WERI-Rb-1 (cell line): ENCODE results near the gene CTIF.

Experiments used
- DNase-seq: peaks from one replicate; pipeline ENCODE4 v3.0.0-alpha.2; 2020
- H3K27ac ChIP-seq: fragments of 250-450 bp; sonication (Bioruptor Pico); 2 replicates; pipeline ENCODE4 v1.5.1; 2020; ENCODE audit warnings: mild to moderate bottlenecking, moderate library complexity
- H3K27me3 ChIP-seq: fragments of 250-450 bp; sonication (Bioruptor Pico); 2 replicates; pipeline ENCODE4 v1.5.1; 2021; ENCODE audit warnings: mild to moderate bottlenecking, low read depth, moderate library complexity; ENCODE audit not compliant: insufficient read depth, severe bottlenecking
- H3K36me3 ChIP-seq: fragments of 250-450 bp; sonication (Bioruptor Pico); 2 replicates; pipeline ENCODE4 v1.5.1; 2020; ENCODE audit warnings: mild to moderate bottlenecking, moderate library complexity
- H3K4me3 ChIP-seq: 2 replicates; pipeline ENCODE4 v1.5.1; 2011; ENCODE audit warnings: low read depth, mild to moderate bottlenecking, control low read depth, low read length
- H3K9me3 ChIP-seq: fragments of 250-450 bp; sonication (Bioruptor Pico); 2 replicates; pipeline ENCODE4 v1.5.1; 2021; ENCODE audit warnings: mild to moderate bottlenecking, moderate library complexity; ENCODE audit not compliant: severe bottlenecking
- CTCF ChIP-seq: IDR thresholded peaks from 2 replicates; pipeline ENCODE4 v1.5.1; 2011; ENCODE audit warnings: low read depth, mild to moderate bottlenecking, control low read depth, inconsistent platforms, low read length

CTIF gene

GRCh38 chr18:48750485-48751175, 211.8 kb downstream of the CTIF start:
- no peaks in the 10 kb centered on the region for H3K27me3 ChIP-seq
- no peak overlapping the region for H3K4me3 ChIP-seq
- no peaks in the 10 kb centered on the region; the same call in 1 of the 2 replicates for H3K36me3 ChIP-seq
- H3K27ac ChIP-seq = no peak overlapping the region
- no peak for TF ChIP-seq CTCF
- H3K9me3 ChIP-seq = no peaks in the 10 kb centered on the region
- no peak for DNase-seq

GRCh38 chr18:48751727-48752468, 213.1 kb downstream of the CTIF start:
- Histone ChIP-seq H3K9me3 (no peaks in the 10 kb centered on the region), H3K4me3 (no peak overlapping the region), H3K27ac (no peak overlapping the region), H3K27me3 (no peaks in the 10 kb centered on the region), H3K36me3 (no peaks in the 10 kb centered on the region; the same call in 1 of the 2 replicates)
- DNase-seq = no peak
- TF ChIP-seq CTCF = no peak

- Histone ChIP-seq H3K9me3 (no peaks in the 10 kb centered on the region), H3K4me3 (no peak overlapping the region), H3K36me3 (no peaks in the 10 kb centered on the region; the same call in 1 of the 2 replicates), H3K27ac (no peak overlapping the region), H3K27me3 (no peaks in the 10 kb centered on the region)
- TF ChIP-seq CTCF = no peak
- DNase-seq = no peak
Observed at GRCh38 chr18:48752478-48752877, 213.6 kb downstream of the CTIF start.

- DNase-seq = no peak
- Histone ChIP-seq H3K27ac (no peak overlapping the region), H3K27me3 (no peaks in the 10 kb centered on the region), H3K4me3 (no peak overlapping the region), H3K36me3 (no peaks in the 10 kb centered on the region; the same call in 1 of the 2 replicates), H3K9me3 (no peaks in the 10 kb centered on the region)
- TF ChIP-seq CTCF = no peak
Observed at GRCh38 chr18:48752928-48753327, 214.1 kb downstream of the CTIF start.

GRCh38 chr18:48753691-48754090, 214.9 kb downstream of the CTIF start:
- no peaks in the 10 kb centered on the region for H3K27me3 ChIP-seq
- peaks cover 3% of the 10 kb centered on the region for H3K36me3 ChIP-seq
- no peak for TF ChIP-seq CTCF
- H3K4me3 ChIP-seq = no peak overlapping the region
- no peak for DNase-seq
- no peaks in the 10 kb centered on the region for H3K9me3 ChIP-seq
- no peak overlapping the region for H3K27ac ChIP-seq
